NCI-H524 treated with DMSO at 0.1 percent for 48 hours (cell line): Measurements from ENCODE around the gene EMC8.

Experiments used
- DNase-seq: peaks from one replicate; lab custom pipeline; 2025; lab: John Stamatoyannopoulos, UW

The EMC8 gene

GRCh38 chr16:85784813-85785212, 14.5 kb downstream of the EMC8 start:
- no peak for DNase-seq

GRCh38 chr16:85783441-85783840, 15.9 kb downstream of the EMC8 start:
- DNase-seq, result no peak

- no peak for DNase-seq
Measured at GRCh38 chr16:85782451-85782850, 16.9 kb downstream of the EMC8 start.

- no peak for DNase-seq
Measured at GRCh38 chr16:85781695-85782370, 17.5 kb downstream of the EMC8 start.

GRCh38 chr16:85781156-85781555, 18.2 kb downstream of the EMC8 start:
- no peak for DNase-seq

- no peak for DNase-seq
Measured at GRCh38 chr16:85780281-85780680, 19.1 kb downstream of the EMC8 start.

GRCh38 chr16:85778873-85779272, 20.5 kb downstream of the EMC8 start:
- DNase-seq, result no peak

- no peak for DNase-seq
Measured at GRCh38 chr16:85777583-85778310, 21.6 kb downstream of the EMC8 start.

GRCh38 chr16:85774811-85775210, 24.5 kb downstream of the EMC8 start:
- DNase-seq, result no peak

GRCh38 chr16:85774136-85774535, 25.2 kb downstream of the EMC8 start:
- no peak for DNase-seq

- no peak for DNase-seq
Measured at GRCh38 chr16:85773044-85773443, 26.3 kb downstream of the EMC8 start.

- DNase-seq, result no peak
Measured at GRCh38 chr16:85770741-85771140, 28.6 kb downstream of the EMC8 start.

GRCh38 chr16:85768199-85768598, 31.1 kb downstream of the EMC8 start:
- no peak for DNase-seq

- DNase-seq, result no peak
Measured at GRCh38 chr16:85767531-85767930, 31.8 kb downstream of the EMC8 start.

- DNase-seq, result no peak
Measured at GRCh38 chr16:85765767-85766166, 33.6 kb downstream of the EMC8 start.

GRCh38 chr16:85765211-85765610, 34.1 kb downstream of the EMC8 start:
- no peak for DNase-seq

- no peak for DNase-seq
Measured at GRCh38 chr16:85763616-85764015, 35.7 kb downstream of the EMC8 start.

- DNase-seq, result no peak
Measured at GRCh38 chr16:85762970-85763369, 36.4 kb downstream of the EMC8 start.

GRCh38 chr16:85761861-85762260, 37.5 kb downstream of the EMC8 start:
- DNase-seq, result no peak

GRCh38 chr16:85759631-85760419, 39.5 kb downstream of the EMC8 start:
- no peak for DNase-seq

- no peak for DNase-seq
Measured at GRCh38 chr16:85759136-85759535, 40.2 kb downstream of the EMC8 start.

- no peak for DNase-seq
Measured at GRCh38 chr16:85757341-85757822, 42.0 kb downstream of the EMC8 start.
